A172 (cell line): ENCODE data around the gene KIF16B. TPM values are rescaled to one million over a fixed set of nuclear protein-coding genes. Genes with fewer than 3 reads are reported as not detected.
"Not testable (repeated sequence)": the region's sequence is repeated elsewhere in the genome, so short reads cannot be mapped to it uniquely, and the experiment has no call there.

Experiments
- DNase-seq: peaks from one replicate; pipeline ENCODE4 v3.0.0-alpha.2; 2015; ENCODE audit warnings: low spot score
- total RNA-seq: library from RNA; depleted of rRNA; stranded (reverse); fragments of >200 nt; shearing (Covaris generic); gene quantifications from 2 replicates; pipeline ENCODE4 v1.2.3, GENCODE V29; 2014

KIF16B gene
- total RNA-seq, 1 experiment from 2014 or later = 11.2 TPM

DNA sequence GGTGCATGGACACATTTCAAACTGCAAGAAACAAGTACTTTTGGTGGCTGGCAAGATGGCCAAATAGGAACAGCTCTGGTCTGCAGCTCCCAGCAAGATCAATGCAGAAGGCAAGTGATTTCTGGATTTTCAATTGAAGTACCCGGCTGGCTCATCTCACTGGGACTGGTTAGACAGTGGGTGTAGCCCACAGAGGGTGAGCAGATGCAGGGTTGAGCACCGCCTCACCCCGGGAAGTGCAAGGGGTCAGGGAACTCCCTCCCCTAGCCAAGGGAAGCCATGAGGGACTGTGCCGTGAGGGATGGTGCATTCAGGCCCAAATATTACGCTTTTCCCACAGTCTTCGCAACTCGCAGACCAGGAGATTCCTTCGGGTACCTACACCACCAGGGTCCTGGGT, 53.6 kb downstream of the KIF16B start:
- DNase-seq = not testable (repeated sequence)

DNA sequence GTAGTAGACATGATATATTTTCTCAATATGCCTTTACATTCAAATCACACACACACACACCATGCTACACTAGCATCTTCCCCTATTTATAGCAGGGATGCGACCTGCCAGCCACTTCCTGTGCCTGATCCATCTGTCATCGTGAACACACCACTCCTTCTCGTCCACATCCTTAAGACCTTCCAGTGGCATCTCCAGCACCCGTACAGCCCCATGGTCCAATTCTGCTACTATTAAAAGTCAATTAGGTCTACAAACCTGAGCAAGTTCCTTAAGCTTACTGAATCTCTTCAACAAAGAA, 54.5 kb downstream of the KIF16B start:
- DNase-seq = no peak

DNA sequence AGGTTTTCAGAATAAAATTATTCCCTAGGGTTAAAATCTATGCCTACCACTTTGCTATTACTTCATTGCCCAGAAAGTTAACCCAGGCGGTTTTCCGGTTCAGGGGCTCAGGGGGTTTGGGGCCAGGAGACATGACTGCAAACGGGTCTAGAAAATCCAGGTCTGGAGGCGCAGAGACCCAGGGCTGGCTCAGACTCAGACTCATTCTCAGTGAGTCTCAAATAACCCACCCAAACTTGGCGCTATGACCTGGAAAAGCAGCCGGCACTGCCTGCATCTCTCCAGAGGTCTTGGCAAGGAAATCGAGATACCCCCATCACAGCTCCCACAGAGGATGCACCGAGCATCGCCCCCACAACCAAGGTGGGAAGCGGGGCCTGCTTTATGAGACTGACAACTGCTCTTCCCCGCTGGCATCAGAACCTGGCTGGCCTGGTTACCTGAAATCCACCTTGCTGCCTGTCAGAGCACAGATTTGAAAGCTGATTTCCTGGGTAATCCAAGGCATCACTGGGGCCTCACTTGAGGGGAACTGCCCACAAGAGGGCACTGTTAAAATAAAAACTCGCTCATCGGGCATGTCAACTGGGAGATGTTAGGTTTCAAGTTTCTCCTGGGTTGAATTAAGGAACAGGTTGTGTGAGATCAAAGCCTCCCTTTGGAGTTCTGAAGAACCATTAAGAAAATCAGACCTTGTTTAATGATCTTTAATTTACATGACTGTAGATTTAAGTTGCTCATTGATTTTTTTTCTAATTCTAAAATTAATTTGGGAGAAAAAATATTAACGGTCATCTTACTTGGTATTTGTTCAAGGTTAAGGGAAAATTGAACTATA, 55.1 kb downstream of the KIF16B start:
- peak; percentile 57 for DNase-seq

DNA sequence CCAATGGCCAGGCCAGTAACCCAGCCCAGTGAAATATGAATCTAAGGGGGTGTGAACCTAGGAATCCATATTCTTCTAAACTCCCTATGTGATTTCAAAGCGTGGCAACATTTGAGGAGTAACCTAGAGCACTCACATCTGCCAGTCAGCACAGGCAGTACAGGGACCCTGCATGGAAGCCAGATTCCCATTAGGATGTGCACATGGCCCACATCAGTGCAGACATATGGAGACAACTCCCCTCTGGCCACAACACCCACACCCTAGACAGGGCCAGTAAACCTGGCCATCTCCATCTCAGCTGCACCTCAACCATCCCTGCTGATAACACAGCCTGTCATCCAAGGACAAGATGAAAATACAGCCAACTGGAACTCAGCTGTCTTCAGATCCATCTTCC, 56.5 kb downstream of the KIF16B start:
- no peak for DNase-seq

DNA sequence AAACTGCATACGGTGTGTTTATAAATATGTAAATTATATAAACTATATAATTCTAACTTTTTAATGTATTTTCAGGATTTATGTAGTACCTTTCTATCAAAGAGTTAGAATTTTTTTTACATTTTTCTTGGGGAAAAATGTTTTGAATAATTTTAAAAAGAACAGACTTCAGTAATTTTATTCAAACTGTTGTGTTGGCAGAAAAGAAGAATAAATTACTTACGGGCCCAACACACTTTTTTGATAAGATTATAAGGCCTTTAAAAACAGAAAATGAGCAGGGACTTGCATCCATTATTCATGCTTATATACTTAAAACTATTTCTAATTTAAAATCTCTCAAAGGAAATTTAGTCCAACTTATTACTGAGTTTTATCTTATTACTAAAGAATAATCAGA, 58.2 kb downstream of the KIF16B start:
- no peak for DNase-seq

DNA sequence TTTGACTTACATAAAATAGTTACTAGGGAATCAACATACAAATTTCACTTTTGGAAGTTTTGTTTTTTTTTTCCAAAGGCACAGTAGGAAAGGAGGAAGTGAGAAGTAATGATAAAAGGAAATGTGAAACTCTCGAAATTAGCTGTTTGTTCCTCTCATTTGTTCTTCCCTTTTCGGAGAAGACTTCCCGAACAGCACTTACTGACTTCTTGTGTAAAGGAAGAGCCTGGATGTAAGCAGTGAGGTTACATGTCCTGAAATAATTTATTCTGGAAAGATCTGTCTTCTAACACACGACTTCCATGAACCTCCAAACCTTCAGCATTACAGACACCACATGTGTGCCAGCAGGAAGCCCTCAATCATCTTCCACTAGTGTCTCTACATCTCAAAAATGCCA, 59.1 kb downstream of the KIF16B start:
- no peak for DNase-seq

DNA sequence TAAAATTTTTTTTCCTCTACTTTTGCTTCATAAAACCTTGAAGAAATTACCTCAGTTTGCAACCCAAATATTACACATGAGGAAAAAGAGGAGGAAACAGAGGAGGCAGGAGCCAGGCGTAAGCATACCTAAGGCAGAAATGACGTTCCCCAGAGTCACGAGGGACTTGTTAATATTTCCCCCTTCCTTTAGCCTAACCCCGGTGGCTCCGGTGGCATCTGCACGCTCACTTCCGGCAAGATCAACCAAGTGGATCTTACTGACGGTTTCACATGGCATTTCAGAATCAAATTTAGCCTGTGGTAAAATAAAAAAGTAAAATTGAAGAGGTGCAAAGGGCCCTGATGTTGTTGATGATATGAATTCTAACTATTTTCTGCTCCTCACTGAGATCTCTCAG, 67.4 kb downstream of the KIF16B start:
- no peak for DNase-seq

DNA sequence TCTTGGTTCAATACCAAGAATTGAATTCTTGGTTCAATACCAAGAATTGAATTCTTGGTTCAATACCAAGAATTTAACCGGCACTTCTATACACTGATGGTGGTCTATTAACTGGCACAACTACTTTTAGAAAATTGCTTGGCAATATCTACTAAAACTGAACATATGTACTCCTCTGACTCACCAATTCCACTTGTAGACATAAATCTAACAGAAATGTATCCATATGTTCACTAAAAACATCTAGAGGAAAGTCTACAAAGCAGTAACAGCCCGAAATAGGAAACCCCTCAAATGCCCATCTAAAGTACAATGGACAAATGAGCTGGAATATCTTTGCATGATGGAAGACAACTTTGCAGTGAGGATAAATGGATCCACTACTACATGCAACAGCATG, 71.9 kb downstream of the KIF16B start:
- DNase-seq = no peak

DNA sequence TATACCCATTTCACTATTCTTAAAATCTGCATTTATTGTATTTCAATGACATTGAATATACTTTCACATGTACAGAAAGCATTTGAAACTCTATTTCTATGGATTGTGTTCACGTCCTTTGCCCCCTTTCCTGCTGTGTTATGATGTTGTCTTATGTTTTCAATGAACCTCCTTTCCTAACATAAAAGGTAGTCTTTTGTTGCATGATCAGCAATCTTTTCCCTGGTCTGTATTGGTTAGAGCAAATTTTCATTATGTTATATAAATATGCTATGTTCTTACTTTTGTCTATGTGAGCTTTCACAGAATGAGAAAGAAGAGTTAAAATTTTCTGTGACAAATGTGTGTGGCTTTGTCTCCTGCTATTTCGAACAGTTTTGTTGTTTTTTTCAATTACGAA, 73.1 kb downstream of the KIF16B start:
- no peak for DNase-seq

DNA sequence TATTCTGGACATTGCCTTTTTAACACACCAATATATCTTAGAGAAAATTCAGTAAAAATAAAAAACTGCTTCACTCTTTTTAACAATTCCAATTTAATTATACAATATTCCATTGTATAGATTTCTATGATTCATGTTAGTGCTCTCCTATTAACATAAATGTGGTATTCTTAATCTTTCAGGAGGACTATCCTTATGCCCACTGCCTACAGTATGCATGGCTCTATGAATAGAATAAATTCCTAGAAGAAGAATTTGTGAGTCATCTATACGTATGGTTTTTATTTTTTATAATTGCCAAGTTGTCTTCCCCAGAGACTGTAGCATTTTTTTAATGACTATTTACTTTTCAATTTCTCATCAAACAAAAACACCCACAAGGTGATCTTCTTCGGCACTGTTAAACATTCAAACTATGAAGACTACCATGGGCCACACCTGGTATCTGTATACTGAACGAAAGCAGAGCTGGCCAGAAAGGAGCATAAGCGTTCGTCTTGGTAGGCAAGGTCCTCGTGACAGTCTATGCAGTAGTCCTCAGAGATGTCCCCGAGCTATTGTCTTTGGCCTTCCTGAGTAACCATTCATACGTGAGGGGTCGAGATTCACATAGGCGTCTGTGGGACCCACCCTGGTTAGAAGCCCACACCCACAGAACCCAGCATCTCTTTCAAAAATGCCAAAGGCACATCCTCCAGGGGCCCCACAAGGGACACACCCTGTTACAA, 74.6 kb downstream of the KIF16B start:
- DNase-seq = no peak

DNA sequence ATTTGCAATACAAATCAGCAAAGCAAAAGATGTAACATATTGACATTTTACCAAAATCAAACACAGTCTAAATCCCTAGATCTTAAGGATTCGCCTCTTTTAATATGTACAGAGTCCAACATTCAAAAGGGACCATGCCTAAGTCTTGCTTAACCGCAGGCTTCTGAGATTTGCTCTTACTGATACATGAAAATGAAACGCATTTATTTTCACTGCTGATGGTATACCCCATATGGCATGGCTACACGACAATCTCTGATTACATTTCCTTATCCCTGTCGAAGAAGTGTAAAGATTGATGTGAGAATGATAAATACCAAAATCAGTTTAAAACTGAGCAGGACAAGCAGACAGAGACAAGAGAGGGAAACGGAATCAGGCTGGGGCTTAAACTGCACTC, 75.4 kb downstream of the KIF16B start:
- DNase-seq = no peak

DNA sequence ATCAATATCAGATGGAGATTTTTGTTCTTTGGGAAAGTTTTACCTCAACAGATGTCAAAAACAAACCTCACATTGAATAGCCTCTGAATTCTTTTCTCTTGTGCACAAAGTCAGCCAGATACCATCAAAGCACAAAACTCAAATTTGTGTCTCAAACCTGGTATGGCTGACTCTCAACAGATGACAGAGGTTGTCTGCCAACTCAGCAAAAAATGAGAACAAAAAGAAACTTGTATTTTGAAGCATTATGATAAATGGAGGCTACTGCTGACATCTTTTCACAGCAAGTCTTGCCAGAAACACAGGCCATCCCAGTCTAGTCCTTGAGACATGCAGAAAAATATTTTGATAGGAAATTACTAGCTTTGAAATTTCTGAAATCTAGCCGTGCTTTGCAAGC, 79.8 kb downstream of the KIF16B start:
- DNase-seq = no peak

DNA sequence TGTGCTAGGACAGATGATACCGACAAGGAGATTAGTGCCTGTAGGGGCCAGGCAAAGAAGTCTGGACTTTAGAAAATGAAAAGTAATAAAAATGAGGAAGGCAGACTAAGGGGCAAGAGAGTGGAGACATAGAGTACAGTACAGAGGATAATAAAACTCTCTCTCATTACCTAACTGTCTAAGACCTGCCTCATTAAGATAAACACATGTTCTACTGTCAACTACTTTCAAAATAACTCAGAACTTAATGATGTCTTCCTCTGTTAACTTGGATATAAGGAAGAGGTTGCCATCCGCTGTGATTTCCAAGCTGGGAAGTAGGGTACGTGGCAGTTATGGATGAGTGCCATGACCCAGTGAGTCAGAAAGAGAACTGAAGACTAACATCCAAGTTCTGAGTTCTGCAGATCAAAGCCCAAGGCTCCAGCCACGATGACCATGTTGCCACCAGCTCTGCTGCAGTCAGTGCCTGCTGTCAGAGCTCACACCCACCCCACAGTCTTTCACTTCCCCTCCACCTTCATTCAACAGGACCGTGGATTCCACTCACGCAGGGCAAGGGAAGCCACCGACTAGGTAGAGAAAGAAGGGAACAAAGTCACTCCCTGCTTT, 81.8 kb downstream of the KIF16B start:
- no peak for DNase-seq

DNA sequence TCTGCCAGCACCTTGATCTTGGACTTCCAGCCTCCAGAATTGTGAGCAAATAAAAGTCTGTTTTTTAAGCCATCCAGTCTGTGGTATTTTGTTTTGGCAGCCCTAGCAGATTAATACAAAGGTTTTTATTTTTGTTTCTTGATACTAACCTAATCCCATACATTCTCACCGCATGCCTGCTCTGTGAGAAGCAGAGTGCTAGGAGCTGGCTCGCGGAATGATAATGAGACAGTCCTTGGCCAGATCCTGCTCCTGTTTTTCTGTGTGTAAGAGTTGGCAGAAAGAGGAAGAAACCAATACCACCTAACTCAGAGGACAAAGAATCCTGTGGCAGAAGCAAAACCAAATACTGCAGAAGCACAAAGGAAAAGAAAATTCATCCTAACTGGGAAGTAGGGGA, 82.6 kb downstream of the KIF16B start:
- DNase-seq = no peak

DNA sequence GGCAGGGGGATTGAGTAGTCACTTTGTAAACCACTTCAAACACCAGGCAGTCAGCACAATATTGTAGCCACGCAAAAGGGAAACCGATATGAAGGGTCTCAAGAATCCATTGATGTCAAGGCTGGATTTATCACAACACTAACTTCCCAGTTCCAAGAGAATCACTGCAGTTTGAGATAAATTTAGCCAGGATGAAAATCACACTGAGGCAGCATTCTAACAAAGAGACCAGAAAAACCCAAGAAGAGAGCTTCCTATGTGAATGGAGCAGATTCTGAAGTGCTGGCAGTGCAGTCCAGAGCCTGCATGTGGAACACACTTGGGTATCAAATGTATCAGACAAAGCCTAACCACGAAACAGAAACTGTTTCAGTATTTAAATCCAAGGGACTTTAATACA, 84.6 kb downstream of the KIF16B start:
- no peak for DNase-seq

DNA sequence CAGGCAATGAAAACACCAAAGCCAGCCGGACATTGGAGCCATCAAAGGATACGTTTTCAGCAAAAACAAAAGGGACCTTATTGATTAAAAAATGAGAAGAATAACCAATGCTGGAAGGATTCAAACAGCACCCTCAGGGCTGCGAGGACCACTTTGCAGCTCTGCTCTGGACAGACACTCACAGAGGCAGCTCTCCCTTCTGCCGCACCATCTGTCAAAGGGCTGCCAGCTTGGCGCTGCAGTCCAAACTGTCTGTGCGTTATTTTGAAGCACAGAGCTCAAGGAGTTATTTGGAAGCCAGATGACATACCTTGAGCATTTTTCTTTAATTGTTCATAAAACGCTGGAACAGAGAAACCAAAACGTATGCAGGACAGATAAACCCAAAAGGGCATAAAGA, 85.2 kb downstream of the KIF16B start:
- DNase-seq = no peak

DNA sequence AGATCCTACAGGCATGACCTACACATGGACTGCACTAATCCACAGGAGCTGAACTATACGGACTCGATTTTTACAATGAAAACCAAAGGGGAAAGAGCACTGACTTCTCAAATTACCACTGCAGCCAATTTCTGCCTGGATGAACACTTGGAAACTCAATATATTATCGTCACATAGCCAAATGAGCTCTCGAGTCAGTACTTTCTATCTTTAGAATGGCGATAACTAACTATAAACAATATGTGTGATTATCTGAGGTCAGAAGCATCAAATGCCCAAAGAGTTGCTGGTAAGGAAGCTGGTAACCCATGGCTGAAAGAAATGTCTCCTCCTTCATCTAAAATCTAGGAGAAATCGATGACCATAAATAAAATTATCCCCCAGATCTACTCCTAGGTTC, 86.7 kb downstream of the KIF16B start:
- no peak for DNase-seq

DNA sequence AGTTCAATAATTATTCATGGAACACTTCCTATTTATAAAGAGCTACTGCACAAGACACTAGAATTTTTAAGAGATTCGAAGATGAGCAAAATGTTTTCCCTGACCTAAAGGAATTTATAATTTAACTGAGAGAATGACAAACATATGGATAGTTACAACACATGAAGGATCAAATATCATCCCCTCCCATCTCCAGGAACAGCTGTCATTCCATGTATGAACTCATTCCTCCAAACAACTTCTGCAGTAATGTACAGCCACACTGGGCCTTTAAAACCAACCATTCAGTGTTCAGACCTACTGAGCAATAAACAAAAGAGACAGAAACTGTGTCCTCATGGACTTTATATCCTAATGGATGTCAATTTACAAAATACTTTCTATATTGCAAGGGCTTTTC, 87.8 kb downstream of the KIF16B start:
- DNase-seq = no peak

DNA sequence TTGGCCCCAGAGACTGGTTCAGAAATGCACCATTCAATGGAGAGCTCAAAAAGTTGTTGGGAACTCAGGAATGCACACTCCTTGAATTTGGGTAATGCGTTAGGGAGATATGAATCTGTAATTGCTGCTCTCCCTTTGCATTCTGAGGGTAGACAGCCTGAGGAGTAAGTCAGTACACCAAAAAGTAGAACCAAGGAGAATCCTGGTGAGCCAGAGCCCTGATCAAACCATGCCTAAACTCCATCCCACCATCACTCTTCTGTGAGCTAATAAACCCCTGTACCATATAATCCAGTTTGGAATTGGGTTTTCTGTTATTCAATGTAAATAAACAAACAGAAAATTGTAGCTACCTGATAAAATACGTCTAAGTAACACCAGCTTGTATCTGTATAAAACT, 90.2 kb downstream of the KIF16B start:
- no peak for DNase-seq

DNA sequence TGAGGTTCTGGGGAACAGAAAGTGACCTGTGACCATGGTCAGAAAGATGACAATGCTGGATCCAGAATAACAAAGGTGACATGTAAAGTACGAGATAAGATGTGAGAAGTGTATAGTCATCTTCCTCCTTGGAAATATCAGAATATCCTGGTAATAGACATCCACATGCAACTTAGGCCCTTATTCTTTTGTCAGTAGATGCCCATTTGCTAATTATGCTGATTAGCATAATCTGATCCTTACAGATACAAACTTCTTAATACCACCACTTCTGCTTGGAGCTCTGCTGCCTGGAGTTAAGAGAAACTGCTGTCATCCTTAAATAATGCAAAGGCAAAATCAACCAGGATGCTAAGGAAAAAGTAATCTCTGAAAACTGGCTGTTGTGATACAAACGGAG, 91.3 kb downstream of the KIF16B start:
- no peak for DNase-seq

DNA sequence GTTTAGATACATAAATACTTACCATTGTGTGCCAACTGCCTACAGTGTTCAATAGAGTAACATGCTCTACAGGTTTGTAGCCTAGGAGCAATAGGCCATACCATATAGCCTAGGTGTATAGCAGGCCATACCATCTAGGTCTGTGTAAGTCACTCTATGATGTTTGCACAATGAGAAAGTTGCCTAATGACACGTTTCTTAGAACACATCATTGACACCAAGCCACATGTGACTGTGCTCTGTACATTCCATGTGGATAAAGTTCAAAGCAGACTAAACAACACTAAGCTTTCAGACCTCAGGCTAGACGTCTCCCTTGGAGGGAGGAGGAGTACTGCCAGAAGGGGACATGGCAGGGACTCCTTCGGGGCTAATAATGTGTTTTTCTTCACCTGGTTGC, 93.6 kb downstream of the KIF16B start:
- no peak for DNase-seq

DNA sequence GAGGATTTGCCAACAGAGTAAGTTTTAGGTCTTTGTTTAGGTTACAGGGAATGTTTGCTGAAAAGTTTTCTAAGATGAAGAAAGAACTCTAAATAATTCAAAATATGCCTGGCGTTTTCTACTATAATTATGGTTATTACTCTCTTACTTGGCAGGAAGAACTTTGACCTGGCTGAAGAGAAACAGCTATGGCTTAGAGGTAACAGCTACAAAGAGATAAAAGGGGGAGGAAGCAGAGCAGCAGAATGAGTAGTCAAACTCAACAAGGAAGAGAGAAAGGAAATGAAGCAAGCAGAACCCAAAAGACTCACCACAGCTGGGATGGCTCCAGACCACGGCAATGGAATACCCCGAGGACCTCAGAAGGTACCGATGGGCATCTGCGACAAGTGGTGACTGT, 95.6 kb downstream of the KIF16B start:
- DNase-seq = no peak

DNA sequence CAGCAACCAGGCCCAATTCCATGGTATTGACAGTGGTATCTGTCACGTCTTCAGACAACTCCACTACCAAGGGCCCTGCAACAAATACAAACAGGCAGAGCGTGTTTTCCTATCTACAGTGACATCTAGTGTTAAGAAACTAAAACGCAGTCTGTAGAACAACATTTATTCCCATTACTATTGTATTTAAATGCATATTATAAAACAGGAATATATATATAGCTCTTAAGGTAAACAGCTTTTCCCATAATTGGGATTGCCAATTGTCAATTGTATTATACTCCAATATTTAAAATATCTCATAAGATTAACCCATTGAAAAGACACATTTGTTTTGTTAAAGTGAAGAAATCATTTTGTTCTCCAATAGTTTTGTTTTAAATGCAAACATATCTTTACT, 97.2 kb downstream of the KIF16B start:
- peak; percentile 54 for DNase-seq
